Activated CD8-positive, alpha-beta T cell treated with anti-CD3 and anti-CD28 coated beads for 36 hours (primary cell): ENCODE measurements around the gene ROBO2. TPM values are rescaled to one million over a fixed set of nuclear protein-coding genes. Genes with fewer than 3 reads are reported as not detected.

Experiments
- ATAC-seq: fragments of 200-7000 bp; cut with Tn5 transposase; one replicate; pipeline ENCODE4 v1.10.0; 2021; ENCODE audit warnings: mild to moderate bottlenecking, moderate library complexity
- CTCF ChIA-PET: fragments of 350-600 bp; sonication (Branson Sonifier 250); formaldehyde crosslinking; loops from one replicate; lab custom pipeline; 2021; ENCODE audit warnings: antibody characterized with exemption; lab: Charles Lee
- POLR2A ChIA-PET: fragments of 350-600 bp; sonication (Branson Sonifier 250); formaldehyde crosslinking; loops from one replicate; lab custom pipeline; 2021; ENCODE audit warnings: antibody characterized with exemption; lab: Charles Lee
- DNase-seq: peaks from one replicate; pipeline ENCODE4 v3.0.0-alpha.2; 2020
- H3K27ac Mint-ChIP-seq: one replicate; pipeline ENCODE4 v1.8.0; 2021; ENCODE audit warnings: mild to moderate bottlenecking, mixed read lengths
- H3K27me3 Mint-ChIP-seq: one replicate; pipeline ENCODE4 v1.8.0; 2021; ENCODE audit warnings: mixed read lengths
- H3K36me3 Mint-ChIP-seq: one replicate; pipeline ENCODE4 v1.8.0; 2021; ENCODE audit warnings: low read depth, mixed read lengths
- H3K4me1 Mint-ChIP-seq: one replicate; pipeline ENCODE4 v1.8.0; 2021; ENCODE audit warnings: low read depth, mixed read lengths
- H3K4me3 Mint-ChIP-seq: one replicate; pipeline ENCODE4 v1.8.0; 2021; ENCODE audit warnings: mild to moderate bottlenecking, moderate library complexity, mixed read lengths
- H3K9me3 Mint-ChIP-seq: one replicate; pipeline ENCODE4 v1.8.0; 2021; ENCODE audit warnings: mixed read lengths
- intact Hi-C: fragments of 100-400 bp; cut with micrococcal nuclease; formaldehyde crosslinking; loops from one replicate; pipeline ENCODE4 v1.10.0; 2022
- total RNA-seq, 2 experiments: library from RNA; stranded (reverse); gene quantifications; one replicate each; pipeline ENCODE4 v1.2.3, GENCODE V29; 2021
- TF ChIP-seq, protein P1 (sequence below): fragments of 200-600 bp; IDR thresholded peaks from one replicate; pipeline ENCODE4 v1.8.0; 2022; ENCODE audit warnings: antibody characterized with exemption, mild to moderate bottlenecking

Gene ROBO2
- total RNA-seq, 2 experiments from 2014 or later: not detected

DNA sequence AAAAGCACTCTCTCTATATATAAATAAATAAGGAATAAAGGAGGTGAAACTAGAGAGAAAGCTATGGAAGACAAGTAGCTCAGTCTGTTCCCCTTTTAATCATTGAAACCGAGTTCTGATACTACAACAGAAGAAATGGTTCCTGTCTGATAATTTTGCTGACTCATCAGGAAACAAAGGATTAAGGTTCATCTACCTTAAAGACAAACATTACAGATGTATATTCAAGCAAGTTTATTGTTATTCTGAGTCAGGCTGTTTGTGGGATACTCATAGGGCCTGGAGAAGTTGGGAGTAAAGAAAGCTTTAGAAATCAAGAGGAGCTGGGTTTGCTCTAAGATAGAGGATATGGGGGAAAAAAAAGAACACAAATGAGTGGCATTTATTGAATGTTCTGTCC lies 566.0 kb downstream of the ROBO2 start:
- H3K4me3 Mint-ChIP-seq: no peak overlapping the region
- H3K36me3 Mint-ChIP-seq: no peaks in the 10 kb centered on the region
- POLR2A ChIA-PET: no interaction called here
- DNase-seq (no peak), ATAC-seq (no peak)
- TF ChIP-seq, protein P1, sequence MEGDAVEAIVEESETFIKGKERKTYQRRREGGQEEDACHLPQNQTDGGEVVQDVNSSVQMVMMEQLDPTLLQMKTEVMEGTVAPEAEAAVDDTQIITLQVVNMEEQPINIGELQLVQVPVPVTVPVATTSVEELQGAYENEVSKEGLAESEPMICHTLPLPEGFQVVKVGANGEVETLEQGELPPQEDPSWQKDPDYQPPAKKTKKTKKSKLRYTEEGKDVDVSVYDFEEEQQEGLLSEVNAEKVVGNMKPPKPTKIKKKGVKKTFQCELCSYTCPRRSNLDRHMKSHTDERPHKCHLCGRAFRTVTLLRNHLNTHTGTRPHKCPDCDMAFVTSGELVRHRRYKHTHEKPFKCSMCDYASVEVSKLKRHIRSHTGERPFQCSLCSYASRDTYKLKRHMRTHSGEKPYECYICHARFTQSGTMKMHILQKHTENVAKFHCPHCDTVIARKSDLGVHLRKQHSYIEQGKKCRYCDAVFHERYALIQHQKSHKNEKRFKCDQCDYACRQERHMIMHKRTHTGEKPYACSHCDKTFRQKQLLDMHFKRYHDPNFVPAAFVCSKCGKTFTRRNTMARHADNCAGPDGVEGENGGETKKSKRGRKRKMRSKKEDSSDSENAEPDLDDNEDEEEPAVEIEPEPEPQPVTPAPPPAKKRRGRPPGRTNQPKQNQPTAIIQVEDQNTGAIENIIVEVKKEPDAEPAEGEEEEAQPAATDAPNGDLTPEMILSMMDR: no peak
- no peaks in the 10 kb centered on the region for H3K4me1 Mint-ChIP-seq
- H3K27me3 Mint-ChIP-seq: no peaks in the 10 kb centered on the region
- peaks cover 12% of the 10 kb centered on the region for H3K9me3 Mint-ChIP-seq
- intact Hi-C loops: no loop called here
- CTCF ChIA-PET: no interaction called here
- no peak overlapping the region for H3K27ac Mint-ChIP-seq

DNA sequence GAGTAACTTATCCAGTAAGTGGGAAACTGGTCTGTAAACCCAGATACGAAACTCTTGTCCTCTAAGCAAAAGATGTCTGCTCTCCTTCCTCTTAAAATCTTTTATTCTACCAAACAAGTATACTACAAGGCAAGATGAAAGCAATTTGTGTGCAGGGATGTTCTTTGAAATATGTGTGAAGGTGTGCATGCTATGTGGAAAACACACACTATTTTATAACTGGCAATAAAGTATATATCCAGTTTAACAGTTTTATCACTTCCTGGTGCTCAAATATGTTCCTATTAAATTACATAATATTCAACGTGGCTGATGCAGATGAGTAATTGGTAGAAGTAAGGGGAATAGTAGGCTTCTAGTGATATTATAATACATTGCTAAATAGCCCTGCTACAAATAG lies 566.5 kb downstream of the ROBO2 start:
- intact Hi-C loops: no loop called here
- Mint-ChIP-seq H3K4me3 (no peak overlapping the region), H3K27ac (no peak overlapping the region), H3K9me3 (peaks cover 14% of the 10 kb centered on the region), H3K4me1 (no peaks in the 10 kb centered on the region), H3K36me3 (no peaks in the 10 kb centered on the region), H3K27me3 (no peaks in the 10 kb centered on the region)
- ATAC-seq (no peak), DNase-seq (no peak)
- CTCF ChIA-PET: no interaction called here
- TF ChIP-seq, protein P1: no peak
- POLR2A ChIA-PET: no interaction called here

DNA sequence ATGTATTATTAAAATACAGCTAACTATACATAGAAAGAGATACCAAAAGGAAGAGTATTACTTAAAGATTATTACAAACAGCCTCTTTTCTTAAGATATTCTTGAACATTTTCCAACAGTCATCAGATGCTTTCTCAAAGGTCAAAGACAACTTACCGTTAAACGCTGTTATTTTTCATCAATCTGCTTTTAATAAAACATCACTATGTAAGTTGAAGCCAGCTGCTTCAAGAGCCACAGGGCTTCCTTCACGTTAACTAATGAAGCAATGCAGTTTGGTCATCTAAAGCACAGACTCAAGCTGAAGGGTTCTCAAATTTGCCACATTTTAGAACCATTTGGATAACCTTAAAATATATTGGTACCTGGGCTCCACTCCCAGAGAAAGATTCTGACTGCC lies 578.8 kb downstream of the ROBO2 start:
- Mint-ChIP-seq H3K27ac (no peak overlapping the region), H3K4me3 (no peak overlapping the region), H3K9me3 (peaks cover 4% of the 10 kb centered on the region), H3K4me1 (no peaks in the 10 kb centered on the region), H3K27me3 (no peaks in the 10 kb centered on the region), H3K36me3 (no peaks in the 10 kb centered on the region)
- ChIA-PET CTCF (no interaction called here), POLR2A (no interaction called here)
- TF ChIP-seq, protein P1: no peak
- DNase-seq: no peak
- intact Hi-C loops: no loop called here
- no peak for ATAC-seq

DNA sequence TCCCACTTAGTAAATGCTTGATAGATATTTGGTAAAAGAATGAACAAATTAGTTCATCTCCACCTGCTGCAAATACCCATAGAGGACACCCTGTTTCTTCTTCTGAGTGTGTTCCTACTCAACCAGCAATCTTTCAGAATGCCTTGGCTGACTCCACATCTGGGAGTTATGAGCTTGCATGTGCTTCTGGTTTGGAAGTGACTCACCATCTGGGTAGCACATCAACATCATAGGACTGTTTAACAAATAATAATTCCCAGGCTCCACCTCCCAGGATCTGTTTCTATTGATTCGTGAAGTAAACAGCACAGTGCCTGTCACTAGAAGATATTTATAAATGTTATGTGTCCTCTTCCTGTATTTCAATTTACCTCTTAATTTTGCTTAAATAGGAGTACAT lies 580.1 kb downstream of the ROBO2 start:
- Mint-ChIP-seq H3K4me3 (no peak overlapping the region), H3K4me1 (no peaks in the 10 kb centered on the region), H3K27me3 (no peaks in the 10 kb centered on the region), H3K36me3 (no peaks in the 10 kb centered on the region), H3K27ac (no peak overlapping the region), H3K9me3 (peaks cover 7% of the 10 kb centered on the region)
- TF ChIP-seq, protein P1: no peak
- ChIA-PET POLR2A (no interaction called here), CTCF (no interaction called here)
- DNase-seq: no peak
- no peak for ATAC-seq
- intact Hi-C loops: no loop called here

DNA sequence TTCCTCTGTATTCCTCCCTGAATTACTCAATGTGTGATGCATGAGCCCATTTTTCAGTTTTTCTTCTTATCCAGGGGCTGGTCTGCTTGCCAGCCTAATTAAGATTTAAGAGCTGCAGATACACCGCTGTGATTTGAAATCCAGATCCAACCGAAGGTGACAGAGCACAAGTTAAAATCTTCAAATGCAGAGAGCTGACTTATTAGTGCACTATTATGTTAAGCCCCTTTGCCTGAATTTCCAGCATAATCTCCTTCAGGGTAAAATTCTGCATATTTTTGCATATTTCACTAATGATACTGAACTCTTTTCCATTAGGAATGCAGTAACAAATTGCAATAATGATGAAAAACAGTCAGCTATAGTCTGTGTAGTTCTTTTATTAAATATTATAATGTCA lies 583.6 kb downstream of the ROBO2 start:
- no peaks in the 10 kb centered on the region for H3K27me3 Mint-ChIP-seq
- H3K27ac Mint-ChIP-seq: no peak overlapping the region
- H3K36me3 Mint-ChIP-seq: no peaks in the 10 kb centered on the region
- peaks cover 6% of the 10 kb centered on the region for H3K9me3 Mint-ChIP-seq
- ATAC-seq: no peak
- TF ChIP-seq, protein P1: no peak
- intact Hi-C loops: no loop called here
- H3K4me1 Mint-ChIP-seq: no peaks in the 10 kb centered on the region
- no peak overlapping the region for H3K4me3 Mint-ChIP-seq
- ChIA-PET POLR2A (no interaction called here), CTCF (no interaction called here)
- no peak for DNase-seq
